SKM-1 treated with dmso at 0.1 percent for 144 hours (cell line): ENCODE measurements around the gene CDKAL1.
"Not testable (repeated sequence)": the region's sequence is repeated elsewhere in the genome, so short reads cannot be mapped to it uniquely, and the experiment has no call there.

ENCODE experiments used
- DNase-seq: peaks from one replicate; lab custom pipeline; 2025; ENCODE audit not compliant: unreplicated experiment; lab: John Stamatoyannopoulos, UW

The CDKAL1 gene

DNA sequence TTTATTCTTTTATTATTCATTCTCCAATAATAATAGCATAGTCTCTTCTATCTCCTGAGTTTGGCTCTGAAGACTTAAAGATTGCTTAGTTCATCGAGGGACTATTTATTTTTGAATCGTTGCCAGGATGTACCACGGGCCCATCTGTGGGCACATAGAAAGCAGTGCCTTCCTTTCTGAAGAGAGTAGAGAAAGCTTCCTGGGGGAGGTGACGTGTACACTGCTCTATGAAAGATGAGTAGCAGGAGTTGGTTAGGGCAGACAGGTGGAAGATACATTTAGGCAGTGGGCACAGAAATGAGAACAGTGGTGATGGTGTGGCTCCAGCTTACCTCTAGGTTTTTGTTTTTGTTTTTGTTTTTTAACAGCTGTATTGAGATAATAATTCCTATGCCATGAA, 98.4 kb downstream of the CDKAL1 start:
- no peak for DNase-seq

DNA sequence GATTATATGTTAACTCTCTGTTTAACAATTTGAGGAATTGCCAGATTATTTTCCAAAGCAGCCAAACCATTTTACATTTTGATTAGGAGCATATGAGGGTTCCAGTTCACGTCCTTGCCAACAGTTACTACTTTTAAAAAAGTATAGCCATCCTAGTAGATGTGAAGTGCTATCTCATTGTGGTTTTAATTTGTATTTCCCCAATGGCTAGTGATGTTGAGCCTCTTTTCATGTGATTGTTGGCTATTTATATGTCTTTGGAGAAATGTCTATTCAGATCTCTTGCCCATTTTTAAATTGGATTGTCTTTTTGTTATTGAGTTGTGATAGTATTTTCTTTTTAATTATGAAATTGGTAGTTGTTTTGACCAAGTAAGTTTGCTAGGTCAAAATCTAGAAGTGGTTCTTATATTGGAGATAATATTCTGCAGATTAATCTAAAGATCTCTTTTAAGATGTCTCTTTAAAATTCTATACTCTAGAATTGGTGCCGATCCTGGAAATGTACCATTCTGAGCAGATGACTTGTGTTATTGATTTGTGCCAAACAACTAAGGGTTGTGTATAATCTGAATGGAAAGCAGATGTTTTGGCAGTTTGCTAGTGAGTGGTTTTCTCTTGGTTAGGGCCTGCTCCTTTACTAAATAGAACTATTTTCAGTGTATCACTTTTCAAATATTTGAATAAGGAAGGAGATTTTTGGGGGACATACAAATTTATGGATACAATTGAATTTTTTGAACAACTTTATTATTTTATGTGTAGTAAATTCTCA, 99.5 kb downstream of the CDKAL1 start:
- no peak for DNase-seq

DNA sequence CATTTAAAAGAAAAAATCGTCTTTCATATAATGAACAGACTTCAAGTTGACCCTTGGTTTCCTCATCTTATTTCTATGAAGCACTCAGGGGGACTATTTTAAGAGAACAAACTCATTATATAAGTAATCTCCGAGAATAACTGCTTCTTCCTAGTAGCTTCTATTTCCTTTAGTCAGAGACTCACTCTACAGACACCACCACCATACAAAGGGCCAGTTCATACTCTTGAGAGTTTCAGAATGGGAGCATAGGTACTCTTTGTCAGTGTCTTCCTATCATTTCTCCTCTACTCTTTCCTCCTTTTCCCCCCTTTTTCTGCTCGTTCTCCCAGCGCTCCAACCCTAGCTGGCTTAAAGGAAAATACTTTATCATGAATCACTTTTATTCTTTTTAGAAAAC, 104.9 kb downstream of the CDKAL1 start:
- DNase-seq, result no peak

DNA sequence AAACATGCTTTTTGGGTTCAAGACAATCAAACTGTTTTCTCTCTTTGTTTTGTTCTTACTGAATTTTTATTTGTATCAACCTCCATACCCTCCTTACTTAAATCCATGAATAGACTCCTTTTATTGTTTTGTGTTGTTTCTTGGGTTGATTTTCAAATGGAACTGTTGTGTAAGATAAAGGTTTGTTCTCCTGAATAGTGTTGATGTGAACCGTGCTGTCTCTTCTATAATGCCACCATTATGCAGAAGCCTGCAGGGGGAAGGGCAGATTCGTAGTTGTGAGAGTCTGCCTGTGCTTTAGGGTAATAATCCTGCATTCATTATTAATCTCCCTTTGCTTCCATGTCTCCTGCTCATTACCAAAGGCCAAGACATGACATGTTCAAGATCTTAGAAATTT, 105.9 kb downstream of the CDKAL1 start:
- no peak for DNase-seq

DNA sequence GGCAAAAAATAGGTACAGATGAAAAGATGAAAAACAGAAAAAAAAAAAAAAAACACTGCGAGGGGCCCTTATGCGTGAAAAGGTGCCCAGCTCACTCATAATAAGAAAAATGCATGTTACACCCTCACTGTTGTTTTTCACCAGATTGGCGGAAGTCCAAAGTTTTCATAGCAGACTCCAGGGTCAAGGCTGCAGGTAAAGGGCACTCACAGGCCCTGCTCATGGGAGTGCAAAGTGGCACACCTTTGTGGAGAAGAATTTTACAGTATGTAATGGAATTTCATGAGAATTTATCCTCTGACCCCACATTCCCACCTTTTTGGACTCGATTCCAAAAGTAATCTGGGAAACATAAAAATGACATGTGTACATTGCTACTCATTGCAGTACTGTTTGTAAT, 108.2 kb downstream of the CDKAL1 start:
- no peak for DNase-seq

DNA sequence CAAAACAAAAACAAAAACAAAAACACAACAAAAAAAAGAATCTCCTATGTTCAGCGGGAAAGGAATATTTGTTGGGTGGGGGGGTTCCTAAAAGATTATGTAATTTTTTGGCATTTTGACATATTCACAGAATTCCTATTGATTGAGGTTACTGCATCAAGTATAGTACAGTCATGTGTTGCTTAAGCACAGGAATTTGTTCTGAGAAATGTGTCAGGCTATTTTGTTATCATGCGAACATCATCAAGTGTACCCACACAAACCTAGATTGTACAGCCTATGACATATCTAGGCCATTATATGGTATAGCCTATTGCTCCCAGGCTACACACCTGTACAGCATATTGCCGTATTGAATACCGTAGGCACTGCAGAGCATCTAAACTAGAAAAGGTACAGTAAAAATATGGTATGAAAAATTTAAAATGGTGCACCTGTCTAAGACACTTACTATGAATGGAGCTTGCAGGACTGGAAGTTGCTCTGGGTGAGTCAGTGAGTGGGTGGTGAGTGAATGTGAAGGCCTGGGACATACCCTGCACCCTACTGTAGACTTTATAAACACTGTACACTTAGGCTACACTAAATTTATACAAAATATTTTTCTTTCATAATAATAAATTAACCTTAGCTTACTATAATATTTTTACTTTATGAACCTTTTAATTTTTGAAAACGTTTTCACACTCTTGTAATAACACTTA, 110.6 kb downstream of the CDKAL1 start:
- DNase-seq, result no peak

DNA sequence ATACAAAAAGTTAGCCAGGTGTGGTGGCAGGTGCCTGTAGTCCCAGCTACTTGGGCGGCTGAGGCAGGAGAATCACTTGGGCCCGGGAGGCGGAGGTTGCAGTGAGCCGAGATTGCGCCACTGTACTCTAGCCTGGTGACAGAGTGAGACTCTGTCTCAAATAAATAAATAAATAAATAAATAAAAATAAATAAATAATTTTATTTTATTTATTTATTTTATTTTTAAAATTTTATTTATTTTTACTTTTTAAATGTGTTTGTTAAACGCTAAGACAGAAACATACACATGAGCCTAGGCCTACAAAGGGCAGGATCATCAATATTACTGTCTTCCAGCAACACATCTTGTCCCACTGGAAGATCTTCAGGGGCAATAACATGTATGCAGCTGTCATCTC, 111.3 kb downstream of the CDKAL1 start:
- not testable (repeated sequence) for DNase-seq

DNA sequence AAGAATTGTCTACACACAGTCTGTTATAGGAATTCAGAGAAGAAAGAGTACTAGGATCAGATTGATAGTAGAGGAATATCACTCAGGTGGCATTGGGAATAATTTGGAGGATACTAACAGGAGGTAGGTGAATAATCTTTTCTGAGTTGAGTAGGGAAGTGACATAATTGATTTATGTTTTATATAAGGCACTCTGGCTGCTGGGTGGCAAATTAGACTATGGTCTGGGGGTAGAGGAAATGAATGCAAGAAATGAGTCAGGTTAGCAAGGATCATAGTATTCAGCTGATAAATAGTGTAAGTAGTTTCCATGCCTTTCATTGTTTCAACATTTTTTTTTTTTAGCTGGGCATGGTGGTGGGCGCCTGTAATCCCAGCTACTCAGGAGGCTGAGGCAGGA, 113.3 kb downstream of the CDKAL1 start:
- no peak for DNase-seq

DNA sequence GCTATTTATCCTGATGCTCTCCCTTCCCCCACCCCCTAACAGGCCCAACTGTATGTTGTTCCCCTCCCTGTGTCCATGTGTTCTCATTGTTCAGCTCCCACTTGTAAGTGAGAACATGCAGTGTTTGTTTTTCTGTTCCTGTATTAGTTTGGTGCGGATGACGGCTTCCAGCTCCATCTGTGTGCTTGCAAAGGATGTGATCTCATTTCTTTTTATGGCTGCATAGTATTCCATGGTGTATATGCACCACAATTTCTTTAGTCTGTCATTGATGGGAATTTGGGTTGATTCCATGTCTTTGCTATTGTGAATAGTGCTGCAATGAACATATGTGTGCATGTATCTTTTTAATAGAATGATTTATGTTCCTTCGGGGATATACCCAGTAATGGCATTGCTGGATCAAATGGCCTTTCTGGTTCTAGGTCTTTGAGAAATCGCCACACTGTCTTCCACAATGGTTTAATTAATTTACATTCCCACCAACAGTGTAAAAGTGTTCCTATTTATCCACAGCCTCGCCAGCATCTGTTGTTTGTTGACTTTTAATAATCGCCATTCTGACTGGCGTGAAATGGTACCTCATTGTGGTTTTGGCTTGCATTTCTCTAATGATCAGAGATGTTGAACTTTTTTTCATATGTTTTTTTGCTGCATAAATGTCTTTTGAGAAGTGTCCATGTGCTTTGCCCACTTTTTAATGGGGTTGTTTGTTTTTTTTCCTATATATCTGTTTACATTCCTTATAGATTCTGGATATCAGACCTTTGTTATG, 115.6 kb downstream of the CDKAL1 start:
- not testable (repeated sequence) for DNase-seq

DNA sequence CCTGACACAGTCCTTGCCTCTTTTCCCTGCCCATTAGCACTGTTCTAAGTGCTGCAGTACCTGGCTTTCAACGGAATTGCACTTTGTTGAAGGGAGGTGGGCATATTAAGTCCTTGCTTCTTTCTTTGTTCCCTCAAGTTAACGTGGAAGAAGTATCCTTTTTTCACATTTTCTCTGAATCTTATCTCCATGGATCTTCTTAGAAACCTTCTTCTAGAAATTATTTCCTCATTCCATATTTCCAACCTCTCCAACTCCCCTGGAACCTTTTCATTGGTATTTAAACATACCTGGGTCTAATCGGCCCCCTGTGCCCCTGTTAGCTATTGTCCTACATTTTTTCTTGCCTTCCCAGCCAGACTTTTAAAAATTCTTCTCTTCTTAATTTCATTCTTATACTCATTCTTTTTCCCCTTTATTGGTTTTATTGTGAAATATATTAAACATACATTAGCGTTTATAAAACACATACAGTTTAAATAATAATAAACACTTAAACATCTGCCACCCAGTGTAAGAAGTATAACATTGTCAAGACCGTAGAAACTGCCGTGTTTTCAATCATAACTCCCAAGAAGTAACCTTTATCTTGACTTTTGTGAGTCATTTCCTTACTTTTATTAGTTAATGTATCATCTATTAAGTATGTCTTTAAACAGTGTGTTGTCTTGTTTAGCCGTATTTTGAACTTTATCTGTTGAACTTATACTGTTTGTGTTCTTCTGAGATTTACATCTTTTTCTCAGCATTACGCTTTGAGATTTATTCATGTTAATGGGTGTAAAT, 118.2 kb downstream of the CDKAL1 start:
- no peak for DNase-seq

DNA sequence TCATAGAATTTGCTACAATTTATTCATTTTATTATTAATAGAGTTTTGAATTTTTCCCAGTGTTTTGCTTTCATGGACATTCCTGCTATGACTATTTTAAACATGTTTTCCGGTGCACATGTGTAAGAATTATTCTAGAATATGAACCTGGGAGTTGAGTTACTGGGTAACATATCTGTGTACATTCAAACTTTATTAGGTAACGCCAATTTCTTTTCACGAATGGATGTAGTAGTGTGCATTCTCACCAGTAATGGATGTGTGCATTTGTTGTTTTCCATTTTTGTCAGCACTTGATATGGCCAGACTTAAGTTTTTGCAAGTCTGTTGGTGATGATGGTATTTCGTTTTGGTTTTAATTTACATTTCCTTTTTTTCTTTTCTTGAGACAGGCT, 118.8 kb downstream of the CDKAL1 start:
- no peak for DNase-seq

DNA sequence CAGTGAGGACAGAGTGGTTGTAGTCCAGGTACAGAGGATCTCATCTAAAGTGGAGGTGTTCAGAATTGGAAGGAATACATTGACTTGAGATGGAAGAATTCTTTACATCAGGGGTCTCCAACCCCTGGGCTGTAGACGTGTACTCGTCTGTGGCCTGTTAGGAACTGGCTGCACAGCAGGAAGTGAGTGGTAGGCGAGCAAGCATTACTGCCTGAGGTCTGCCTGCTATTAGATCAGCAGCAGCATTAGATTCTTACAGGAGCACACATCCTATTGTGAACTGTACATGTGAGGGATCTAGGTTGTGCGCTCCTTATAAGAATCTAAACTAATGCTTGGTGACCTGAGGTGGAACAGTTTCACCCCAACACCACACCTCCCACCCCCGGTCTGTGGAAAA, 121.1 kb downstream of the CDKAL1 start:
- DNase-seq, result no peak

DNA sequence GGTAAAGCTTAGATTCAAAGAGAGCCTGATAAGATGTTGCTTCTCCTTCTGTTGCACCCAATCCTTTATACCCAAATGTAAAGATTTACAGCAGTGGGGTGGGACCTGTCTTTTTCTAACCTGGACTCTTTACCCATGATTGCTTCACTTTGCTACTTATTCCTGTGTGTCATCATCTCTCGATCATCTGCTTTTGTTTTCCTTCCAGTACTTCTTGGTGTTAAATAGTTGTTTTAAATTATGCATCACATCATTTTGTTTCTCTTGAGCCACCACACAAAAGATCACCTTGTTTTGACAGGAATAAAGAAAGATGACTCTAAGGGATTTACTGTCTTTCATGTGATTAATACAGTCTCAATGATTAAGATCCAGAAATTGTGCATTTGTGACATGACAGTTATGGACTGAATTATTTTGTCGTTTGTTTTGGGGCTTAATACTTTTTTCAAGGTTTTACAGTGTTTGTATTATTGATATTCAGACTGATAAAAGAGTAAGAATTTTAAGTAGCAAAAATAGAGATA, 123.1 kb downstream of the CDKAL1 start:
- no peak for DNase-seq

DNA sequence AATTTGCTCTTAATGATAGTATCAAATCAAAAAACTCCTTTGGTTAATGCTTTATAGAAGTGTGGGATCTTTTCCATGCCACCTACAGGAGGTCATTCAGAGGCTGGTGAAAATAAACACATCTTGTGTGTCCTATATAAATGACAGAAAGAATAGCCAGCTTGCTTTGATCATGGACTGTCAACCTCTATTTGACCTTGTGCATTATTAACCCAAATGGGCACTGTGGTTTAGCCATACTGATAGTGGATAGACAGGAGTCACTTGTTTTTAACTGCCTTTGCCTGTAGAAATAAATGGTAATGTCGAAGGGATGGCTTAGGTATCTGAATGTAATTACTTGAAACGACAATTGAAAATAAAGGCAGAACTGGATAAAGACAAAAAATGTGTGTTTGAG, 123.8 kb downstream of the CDKAL1 start:
- DNase-seq, result no peak

DNA sequence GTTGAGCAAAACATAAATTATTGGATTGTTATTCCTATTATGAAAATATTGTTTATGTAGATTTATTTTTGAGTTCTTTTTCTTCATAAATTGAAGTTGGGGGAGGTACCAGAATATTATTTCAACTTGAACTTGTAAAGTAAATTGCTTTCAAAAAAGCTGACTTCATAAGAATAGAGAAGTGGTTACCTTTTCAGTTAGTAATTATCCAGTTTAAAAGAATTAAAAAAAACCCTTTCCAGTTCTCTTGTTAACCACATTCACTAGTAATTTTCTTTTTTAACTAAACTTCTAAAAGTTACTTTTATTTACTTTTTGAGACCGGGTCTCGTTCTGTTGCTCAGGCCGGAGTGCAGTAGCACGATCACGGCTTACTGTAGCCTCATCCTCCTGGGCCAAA, 124.3 kb downstream of the CDKAL1 start:
- DNase-seq, result no peak

DNA sequence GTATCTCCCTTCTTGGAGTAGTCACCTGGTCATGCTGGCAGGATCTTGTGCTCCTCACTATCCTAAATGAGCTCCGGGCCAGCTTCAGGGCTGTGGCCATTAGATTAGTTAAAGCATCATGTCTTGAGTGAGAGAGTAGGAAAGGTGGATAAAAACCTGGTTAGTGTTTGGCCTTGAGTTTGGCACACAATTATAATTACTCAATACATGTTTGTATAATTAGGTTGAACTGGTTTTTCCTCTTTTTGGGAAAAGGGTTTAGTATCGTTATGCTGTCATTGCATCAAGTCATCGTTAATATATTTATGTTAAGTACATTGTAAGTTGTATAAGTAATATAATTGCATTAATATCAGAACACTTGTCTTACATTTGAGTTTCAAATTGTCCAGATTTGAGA, 126.3 kb downstream of the CDKAL1 start:
- no peak for DNase-seq

DNA sequence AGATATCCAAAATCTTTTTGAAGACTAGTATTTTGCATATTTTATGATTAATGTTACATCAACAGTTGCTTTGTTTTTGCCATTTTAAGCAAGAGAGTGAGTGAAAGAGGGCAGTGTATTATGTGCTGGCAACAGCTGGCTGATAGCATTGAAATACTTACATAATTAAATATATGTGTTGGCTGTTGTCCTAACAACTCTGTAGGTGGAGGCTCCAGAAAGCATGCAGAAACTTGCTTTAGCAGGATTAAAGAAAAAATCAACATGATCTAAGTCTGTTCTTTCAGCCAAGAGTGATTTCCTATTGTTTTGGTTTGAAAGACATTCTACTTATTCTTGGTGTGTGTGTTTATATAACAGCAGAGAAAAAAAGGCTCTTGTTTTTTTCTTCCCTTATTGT, 127.5 kb downstream of the CDKAL1 start:
- no peak for DNase-seq

DNA sequence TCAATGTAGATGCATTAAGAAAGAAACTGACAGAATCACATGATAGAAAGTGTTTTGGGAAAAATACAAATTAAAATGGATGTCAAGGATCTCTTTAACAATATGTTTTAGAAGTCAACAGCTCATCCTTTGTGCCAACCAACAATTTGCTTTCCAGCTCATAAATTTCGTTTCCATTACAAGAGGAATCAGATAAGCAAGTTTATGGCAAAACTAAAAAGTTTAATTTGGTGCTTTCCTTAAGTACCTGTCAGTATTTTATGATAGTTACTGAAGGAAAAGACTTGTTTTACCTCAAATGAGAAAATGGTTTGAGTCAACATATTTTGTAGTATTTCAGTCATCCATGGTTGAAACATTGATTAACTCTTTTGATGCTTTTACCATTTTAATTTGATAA, 130.0 kb downstream of the CDKAL1 start:
- DNase-seq, result no peak

DNA sequence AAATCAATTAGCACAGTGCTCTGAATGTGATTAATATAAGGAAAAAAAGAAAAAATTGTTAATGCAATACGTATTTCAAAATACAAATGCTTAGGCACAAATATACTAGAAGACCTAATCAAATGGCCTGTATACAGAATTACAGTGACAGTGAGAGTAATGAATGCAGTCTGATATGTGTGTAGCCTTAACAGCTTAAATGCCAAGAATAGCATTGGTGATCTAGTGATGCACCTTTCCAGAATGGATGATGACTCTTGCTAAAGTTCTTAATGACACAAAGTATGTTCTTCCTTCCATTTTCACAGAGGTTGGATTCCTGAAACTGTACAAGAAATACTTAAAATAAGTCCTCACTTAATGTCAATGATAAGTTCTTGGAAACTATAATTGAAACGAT, 131.0 kb downstream of the CDKAL1 start:
- DNase-seq, result no peak

DNA sequence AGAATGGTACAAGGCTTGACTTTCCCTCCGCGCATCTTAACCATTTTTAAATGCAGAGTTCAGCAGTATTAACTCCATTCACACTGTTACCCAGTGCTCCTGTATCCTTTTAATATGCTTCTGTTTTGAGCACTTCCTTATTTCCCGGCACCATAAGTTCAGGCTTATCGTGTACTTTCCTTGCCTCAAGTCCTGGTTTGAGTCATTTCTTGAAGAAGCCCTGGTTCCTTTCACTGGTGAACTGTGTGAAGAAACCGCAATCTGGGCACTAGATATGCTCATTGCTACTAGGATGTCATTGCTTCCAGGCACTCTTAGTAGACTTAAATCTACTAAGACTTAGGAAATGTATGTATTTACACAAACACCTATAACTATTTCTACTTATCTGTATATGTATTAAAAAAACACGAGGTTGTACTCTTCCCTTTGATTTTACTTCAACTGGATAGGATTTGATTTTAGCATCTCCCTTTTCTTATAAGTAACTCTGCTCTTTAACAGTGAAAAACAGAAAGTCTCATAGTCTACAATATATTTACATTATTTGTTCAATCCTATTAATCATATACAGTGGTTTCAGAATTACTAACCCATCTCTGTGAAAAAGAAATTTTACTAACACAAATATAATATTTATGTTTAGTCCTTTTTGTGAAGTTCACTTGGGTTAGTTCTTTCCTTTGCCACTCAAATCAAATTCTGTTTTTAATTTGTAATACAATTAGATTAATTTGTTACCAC, 135.5 kb downstream of the CDKAL1 start:
- no peak for DNase-seq
